Left kidney (tissue), 2 donors: ENCODE measurements around the gene C1orf21. TPM values are rescaled to one million over a fixed set of nuclear protein-coding genes. Genes with fewer than 3 reads are reported as not detected.
A peak's percentile ranks its signal among the peaks of the same experiment; 100 is the strongest.
"Not testable (repeated sequence)": the region's sequence is repeated elsewhere in the genome, so short reads cannot be mapped to it uniquely, and the experiment has no call there.

ENCODE experiments used
- DNase-seq: peaks from one replicate; pipeline ENCODE4 v3.0.0-alpha.2; 2013
- polyA plus RNA-seq: library from polyadenylated mRNA; unstranded; fragments of 120-200 nt; gene quantifications from one replicate; pipeline ENCODE4 v1.2.1, GENCODE V29; 2013; ENCODE audit not compliant: insufficient read length

Gene C1orf21
- polyA plus RNA-seq, 1 donor: 35.2 TPM

- no peak for DNase-seq
Measured at GRCh38 chr1:184597650-184598357, 211.0 kb downstream of the C1orf21 start.

GRCh38 chr1:184598403-184599193, 211.8 kb downstream of the C1orf21 start:
- DNase-seq: no peak

GRCh38 chr1:184604152-184604900, 217.5 kb downstream of the C1orf21 start:
- DNase-seq: no peak

- no peak for DNase-seq
Measured at GRCh38 chr1:184605941-184606340, 219.1 kb downstream of the C1orf21 start.

- no peak for DNase-seq
Measured at GRCh38 chr1:184606786-184607185, 220.0 kb downstream of the C1orf21 start.

- no peak for DNase-seq
Measured at GRCh38 chr1:184608581-184608980, 221.8 kb downstream of the C1orf21 start.

- no peak for DNase-seq
Measured at GRCh38 chr1:184608990-184609389, 222.2 kb downstream of the C1orf21 start.

- peak; percentile 71 for DNase-seq
Measured at GRCh38 chr1:184610876-184611595, 224.2 kb downstream of the C1orf21 start.

GRCh38 chr1:184612229-184612628, 225.4 kb downstream of the C1orf21 start:
- DNase-seq: not testable (repeated sequence)

- no peak for DNase-seq
Measured at GRCh38 chr1:184614667-184615066, 227.8 kb downstream of the C1orf21 start.

GRCh38 chr1:184615301-184615700, 228.5 kb downstream of the C1orf21 start:
- DNase-seq: no peak

- no peak for DNase-seq
Measured at GRCh38 chr1:184616504-184616903, 229.7 kb downstream of the C1orf21 start.

GRCh38 chr1:184617433-184618029, 230.7 kb downstream of the C1orf21 start:
- DNase-seq: no peak

GRCh38 chr1:184618851-184619250, 232.0 kb downstream of the C1orf21 start:
- no peak for DNase-seq

- no peak for DNase-seq
Measured at GRCh38 chr1:184620469-184620868, 233.6 kb downstream of the C1orf21 start.

GRCh38 chr1:184621260-184621659, 234.4 kb downstream of the C1orf21 start:
- DNase-seq: no peak

GRCh38 chr1:184622136-184622823, 235.5 kb downstream of the C1orf21 start:
- DNase-seq: peak; percentile 70

- no peak for DNase-seq
Measured at GRCh38 chr1:184623404-184623803, 236.6 kb downstream of the C1orf21 start.

- no peak for DNase-seq
Measured at GRCh38 chr1:184624051-184624450, 237.2 kb downstream of the C1orf21 start.

- no peak for DNase-seq
Measured at GRCh38 chr1:184624626-184625025, 237.8 kb downstream of the C1orf21 start.

GRCh38 chr1:184625271-184625670, 238.4 kb downstream of the C1orf21 start:
- no peak for DNase-seq
